GM19193 (cell line): ENCODE data around the gene BMP2K.

ENCODE experiments used
- POLR2A ChIP-seq: IDR thresholded peaks from 4 replicates; pipeline ENCODE4 v1.6.1; 2011; ENCODE audit not compliant: insufficient read depth, insufficient read length; ENCODE audit errors: extremely low read depth

BMP2K gene

DNA sequence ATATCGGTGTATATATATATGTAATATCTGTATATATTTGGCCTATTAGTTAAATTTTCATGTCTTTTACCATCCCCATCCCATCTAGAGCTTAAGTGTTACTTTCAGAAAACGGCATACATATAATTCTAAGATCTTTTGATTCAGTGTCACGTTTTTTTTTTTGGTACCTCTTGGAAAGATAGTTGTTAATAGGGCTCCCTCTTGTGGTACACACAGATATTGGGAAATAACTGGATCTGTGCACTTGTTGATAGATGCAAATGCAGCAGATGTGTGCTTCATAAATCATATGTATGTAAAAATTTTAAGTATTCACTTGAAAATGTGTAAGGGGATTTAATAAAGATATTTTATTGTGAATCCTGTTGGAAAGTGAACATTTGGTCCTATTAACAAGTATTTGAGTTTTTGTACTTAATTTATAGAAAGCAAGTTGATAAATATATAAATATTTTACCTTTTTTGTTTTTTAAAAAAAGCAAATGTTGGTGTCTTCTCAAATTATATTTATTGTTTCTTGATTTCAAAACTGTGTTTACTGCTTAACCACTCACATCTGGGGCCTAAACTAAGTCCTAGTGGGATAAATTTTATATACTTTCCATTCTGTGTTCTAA is 88.4 kb downstream of the BMP2K start:
- no peak for TF ChIP-seq POLR2A

DNA sequence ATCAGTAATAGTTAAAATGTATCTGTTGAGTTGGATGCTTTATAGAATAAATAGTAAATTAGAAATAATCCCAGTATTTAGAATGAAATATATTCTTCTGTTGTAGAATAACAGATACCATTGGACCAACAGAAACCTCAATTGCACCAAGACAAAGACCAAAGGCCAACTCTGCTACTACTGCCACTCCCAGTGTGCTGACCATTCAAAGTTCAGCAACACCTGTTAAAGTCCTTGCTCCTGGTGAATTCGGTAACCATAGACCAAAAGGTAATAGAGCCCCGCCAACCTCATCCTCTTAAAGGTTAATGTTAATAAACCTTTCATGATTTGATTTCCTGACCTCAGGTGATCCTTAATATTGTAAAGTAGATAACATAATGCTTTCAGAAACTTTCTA is 89.3 kb downstream of the BMP2K start:
- no peak for TF ChIP-seq POLR2A

- no peak for TF ChIP-seq POLR2A
These were observed 93.9 kb downstream of the BMP2K start for GRCh38 chr4:78870056-78870455.

- TF ChIP-seq POLR2A, result no peak
These were observed 100.6 kb downstream of the BMP2K start for GRCh38 chr4:78876568-78877320.

GRCh38 chr4:78878031-78878430 is 101.9 kb downstream of the BMP2K start:
- no peak for TF ChIP-seq POLR2A

DNA sequence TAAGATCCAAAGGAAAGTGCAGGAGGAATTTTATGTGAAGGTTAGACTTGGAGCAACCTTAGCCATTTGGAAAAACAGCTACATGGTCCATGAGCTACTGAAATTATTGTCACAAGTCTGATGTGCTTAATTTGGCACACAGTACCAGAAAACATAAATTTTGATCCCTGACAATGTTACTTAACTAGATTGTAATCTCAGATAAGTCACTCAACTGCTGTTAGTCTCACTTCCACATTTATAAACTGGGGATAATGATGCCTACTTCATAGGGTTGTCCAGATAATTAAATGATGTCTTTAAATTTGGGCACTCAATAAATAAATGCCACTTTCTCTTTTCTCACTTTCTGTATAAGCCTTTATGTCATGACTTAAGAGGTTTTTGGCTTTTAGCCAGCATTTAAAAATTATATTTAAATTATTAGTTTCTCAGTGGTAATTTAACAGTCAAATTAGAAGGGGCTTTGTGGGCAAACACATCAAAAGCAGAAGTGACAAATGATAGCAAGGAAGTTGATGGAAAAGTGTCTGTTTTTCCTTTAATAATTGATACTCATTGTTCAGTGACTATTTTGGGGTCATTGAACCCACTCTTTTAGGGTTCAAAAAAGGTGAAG is 104.8 kb downstream of the BMP2K start:
- TF ChIP-seq POLR2A, result no peak

DNA sequence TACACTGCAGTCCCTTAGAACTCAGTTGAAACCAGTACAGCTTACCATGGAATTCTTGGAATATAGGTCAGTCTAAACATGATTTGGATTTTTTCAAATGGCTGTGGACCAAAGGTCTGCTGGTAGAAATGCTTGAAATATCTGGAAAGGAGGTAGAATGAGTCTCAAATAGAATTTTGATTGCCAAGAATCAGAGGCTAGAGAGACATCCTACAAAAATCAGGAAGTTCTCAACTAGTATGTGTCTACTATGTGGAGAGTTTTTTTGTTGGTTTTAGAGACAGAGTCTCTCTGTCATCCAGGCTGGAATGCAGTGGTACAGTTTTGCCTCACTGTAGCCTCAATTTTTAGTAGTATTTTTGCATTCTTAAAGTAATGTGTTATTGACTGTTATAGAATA is 109.4 kb downstream of the BMP2K start:
- no peak for TF ChIP-seq POLR2A

DNA sequence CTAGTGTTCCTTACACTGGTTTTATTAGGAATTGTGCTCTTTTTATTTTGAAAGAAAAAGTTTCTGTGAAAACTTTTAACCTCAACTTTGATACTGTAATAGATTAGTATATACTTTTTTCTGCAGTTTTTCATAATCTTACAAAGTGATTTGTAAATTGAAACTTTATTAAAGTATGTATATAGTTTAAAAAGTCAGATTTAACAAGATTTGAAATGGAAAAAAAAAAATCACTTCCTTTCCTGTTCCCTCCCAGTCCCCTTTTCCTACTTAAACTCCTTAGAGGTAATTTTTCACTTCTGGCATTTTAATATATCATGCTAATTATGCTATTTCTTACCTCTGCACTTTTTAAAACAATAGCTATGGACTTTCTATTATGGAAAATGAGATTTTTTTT is 113.8 kb downstream of the BMP2K start:
- no peak for TF ChIP-seq POLR2A

GRCh38 chr4:78899302-78899701 is 123.2 kb downstream of the BMP2K start:
- TF ChIP-seq POLR2A, result no peak

- TF ChIP-seq POLR2A, result no peak
These were observed 125.7 kb downstream of the BMP2K start for GRCh38 chr4:78901882-78902281.

DNA sequence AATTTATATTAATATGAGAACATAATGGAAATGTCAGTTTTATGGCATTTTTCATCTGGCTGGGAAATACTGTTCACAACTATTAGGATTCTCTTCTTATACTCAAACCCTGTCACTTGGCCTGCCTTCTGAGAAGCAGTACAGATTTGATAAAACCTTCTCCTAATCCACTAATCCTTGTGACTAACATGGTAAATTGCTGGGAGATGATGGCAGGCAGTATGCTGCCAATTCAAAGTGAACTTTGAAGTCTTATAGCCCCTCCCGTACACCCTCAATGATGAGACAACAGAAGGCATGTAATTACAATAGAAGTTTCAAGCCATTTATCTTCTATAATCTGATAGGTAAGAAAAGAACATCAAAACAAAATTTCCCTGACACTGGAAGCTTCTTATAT is 126.1 kb downstream of the BMP2K start:
- TF ChIP-seq POLR2A, result no peak

GRCh38 chr4:78904143-78904542 is 128.0 kb downstream of the BMP2K start:
- no peak for TF ChIP-seq POLR2A

GRCh38 chr4:78907638-78908037 is 131.5 kb downstream of the BMP2K start:
- no peak for TF ChIP-seq POLR2A

- no peak for TF ChIP-seq POLR2A
These were observed 134.5 kb downstream of the BMP2K start for GRCh38 chr4:78910612-78911011.

GRCh38 chr4:78922207-78922606 is 146.1 kb downstream of the BMP2K start:
- no peak for TF ChIP-seq POLR2A
